Measurements from ENCODE around the gene C1orf167.
A peak's percentile ranks its signal among the peaks of the same experiment; 100 is the strongest.

Gene C1orf167

DNA sequence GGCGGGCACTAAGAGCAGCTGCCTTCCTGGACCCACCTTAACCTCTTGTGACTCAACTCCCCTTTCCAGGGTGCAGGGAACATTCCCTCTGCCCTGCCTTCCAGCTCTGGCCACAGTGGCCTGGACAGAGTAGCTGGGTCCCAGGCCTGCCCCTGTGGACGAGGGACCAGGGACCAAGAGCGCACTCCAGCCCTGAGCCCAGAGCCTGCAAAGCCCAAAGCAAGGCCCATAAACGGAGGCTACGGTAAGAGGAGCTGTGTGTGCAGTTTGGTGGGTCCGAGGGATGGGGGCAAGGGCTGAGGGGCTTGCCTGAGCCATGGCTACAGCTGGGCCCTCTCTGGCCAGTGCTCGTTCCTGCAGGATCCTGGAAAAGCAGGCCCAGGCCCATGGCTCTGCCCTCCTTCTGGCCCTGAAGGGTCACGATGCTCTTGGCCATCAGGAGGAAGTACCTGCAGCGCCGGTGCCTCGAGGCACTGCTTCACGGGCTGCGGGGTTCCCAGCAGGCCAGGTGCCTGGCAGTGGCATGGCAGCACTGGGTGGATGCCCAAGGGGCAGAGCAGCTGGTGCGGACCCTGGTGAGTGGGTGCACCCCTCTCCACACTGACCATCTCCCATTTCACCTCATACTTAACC lies 25.9 kb downstream of the C1orf167 start:
- no peak for DNase-seq

- DNase-seq = no peak
These were observed 26.6 kb downstream of the C1orf167 start for GRCh38 chr1:11788549-11789053.

DNA sequence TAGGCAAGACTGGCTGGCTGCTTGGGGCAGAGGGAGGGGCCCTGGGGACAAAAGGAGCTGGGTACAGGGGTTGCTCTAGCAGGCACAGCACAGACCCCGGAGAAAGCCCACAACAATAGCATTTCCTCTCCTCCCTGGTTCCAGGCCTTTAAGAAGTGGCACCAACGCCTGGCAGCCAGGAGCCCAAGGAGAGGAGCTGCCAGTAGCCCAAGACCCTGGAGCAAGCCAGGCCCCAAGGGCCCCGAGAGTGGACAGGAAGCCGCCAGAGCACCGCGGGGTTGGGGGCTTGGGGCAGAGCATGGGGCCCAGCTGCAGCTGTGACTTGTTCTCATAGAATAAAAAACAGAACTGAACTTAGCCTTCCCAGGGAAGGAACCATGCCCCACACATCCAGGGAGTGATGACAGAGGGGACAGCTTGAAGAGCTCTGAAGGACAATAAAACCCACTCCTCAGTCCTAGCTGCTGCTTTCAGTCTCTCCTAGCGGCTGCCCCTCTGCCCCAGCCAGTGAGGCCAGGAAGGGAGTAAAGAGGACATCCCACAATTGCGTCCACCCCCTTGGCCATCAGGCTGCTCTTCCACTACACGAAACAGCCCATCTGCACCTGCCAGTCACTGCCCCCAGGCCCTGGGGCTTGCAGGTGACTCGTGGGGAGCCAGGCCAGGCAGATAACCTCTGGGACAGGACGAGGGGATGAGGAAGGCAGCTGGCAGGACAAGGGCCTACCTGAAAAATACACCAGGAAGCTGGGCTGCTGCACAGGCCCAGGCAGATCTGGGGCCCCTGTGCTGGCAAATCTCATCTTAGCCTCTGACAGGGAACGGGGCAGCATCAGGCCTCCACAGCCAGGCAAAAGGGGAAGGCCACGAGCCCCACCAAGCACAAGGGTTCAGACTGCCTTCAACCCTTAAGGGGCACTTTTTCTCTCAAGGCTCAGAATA lies 27.4 kb downstream of the C1orf167 start:
- no peak for DNase-seq

GRCh38 chr1:11790101-11790879 lies 28.3 kb downstream of the C1orf167 start:
- no peak for DNase-seq

DNA sequence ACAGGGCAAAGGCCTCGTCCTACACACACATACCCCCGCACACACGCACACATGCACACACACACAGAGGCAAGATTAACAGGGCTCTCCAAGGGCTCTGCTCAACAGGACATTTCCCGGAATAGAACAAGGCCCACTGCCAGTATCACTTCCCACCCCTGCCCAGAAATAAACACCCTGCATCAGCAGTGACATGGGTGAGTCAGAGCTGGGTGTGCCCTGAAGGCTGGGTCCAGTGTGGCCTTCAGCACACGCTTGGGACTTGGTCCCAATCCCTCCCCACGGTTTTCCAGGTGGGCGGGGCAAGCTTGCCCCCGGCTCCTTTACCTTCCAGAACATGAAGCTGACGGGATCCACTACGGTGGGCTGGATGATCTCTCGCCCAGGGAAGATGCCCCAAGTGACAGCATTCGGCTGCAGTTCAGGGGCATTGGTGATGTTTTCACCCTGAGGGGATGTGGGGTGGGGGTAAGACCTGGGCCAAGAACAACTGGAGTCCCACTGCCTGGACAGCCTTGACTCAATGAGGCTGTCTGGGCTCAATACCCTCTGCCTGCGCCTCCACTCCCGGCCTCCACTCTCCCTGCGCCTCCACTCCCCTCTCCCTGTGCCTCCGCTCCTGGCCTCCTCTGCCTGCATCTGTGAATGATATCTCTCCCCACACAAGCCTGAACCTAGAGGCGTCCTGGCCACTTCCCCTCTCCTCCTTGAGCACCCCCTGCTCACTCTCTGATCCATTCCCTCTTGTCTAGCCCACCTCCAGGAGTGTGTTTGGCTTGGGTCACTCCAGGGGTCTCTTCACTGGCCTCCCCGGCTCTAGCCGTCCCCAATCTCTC lies 29.1 kb downstream of the C1orf167 start:
- peak; percentile 66 for DNase-seq

- no peak for DNase-seq
These were observed 30.1 kb downstream of the C1orf167 start for GRCh38 chr1:11792106-11792505.

GRCh38 chr1:11793819-11794218 lies 31.8 kb downstream of the C1orf167 start:
- no peak for DNase-seq

DNA sequence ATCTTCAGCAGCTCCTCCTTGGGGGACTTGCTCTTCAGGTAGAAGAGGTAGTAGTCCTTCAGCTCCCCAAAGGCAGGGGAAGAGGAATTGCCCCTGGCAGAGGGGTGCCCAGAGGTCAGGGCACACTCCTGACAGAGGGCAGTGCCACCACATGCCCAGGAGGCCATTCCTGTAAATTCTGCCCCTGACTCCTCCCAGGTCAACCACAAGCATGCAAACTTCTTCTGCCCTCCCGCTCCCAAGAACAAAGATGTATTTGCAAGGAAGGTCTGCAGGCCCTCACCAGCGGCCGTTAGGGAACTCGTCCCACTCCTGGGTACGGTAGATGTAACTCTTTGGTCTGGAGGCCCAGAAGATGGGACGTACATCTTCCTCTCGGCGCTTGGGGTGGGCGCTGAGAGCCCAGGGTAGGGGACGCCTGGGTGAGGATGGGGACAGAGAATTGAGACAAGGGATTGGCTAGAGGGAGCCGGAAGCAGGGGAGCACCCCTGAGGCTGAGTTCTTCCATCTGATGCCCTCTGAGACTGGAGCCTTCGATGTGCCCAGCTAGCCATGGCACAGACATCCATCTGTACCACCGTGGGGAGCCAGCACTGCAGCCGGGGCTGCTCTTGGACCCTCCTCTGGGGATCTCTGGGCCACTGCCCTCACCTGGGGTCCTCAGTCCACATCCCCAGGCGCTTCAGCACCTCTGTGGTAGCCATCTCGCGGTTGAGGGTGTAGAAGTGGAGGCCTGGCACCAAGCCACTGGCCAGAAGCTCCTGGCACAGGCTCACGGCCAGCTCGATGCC lies 32.6 kb downstream of the C1orf167 start:
- no peak for DNase-seq

GRCh38 chr1:11795238-11795890 lies 33.4 kb downstream of the C1orf167 start:
- DNase-seq = no peak

DNA sequence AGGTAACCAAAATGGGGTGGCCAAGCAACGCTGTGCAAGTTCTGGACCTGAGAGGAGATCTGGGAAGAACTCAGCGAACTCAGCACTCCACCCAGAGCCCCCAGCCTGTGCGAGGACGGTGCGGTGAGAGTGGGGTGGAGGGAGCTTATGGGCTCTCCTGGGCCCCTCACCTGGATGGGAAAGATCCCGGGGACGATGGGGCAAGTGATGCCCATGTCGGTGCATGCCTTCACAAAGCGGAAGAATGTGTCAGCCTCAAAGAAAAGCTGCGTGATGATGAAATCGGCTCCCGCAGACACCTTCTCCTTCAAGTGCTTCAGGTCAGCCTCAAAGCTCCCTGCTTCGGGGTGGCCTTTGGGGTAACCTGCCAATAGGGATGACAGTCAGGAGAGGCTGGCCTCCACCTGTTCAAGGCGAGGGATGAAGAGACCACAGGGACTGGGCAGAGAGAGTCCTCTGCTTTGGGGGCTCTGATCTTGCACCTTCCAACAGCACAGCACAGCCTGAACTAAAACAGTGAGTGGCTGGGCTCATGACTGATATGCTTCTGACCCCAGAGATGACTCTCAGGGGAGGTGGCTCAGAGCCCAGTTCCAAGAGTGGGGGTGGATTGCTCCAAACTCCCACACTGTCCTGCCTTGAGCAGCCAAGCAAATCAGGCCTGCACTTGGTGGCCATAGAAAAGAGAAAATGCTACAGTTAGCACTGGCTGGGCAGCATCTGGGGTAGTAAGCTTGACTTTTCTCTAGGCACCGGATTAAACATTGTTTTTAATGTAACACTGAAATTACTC lies 34.2 kb downstream of the C1orf167 start:
- peak; percentile 19 for DNase-seq

GRCh38 chr1:11797525-11798216 lies 35.7 kb downstream of the C1orf167 start:
- DNase-seq = no peak

- DNase-seq = no peak
These were observed 37.1 kb downstream of the C1orf167 start for GRCh38 chr1:11799099-11799498.

DNA sequence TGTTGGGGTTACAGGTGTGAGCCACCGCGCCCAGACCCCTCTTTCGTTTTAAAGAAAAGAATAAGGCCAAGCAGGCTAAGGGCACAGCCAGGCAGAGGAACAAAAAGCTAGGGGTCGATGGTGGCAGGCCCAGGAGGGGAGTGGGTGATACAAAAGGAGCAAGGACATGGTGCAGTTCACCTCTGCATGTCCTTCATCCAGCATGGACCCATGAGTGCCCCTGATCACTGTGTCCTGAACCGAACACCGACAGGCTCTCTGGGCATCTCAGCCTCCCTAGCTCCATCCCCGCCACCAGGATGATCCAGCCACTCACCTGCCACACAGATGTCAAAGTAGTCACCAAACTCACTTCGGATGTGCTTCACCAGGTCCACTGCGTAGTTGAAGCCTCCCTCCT lies 37.9 kb downstream of the C1orf167 start:
- DNase-seq = no peak

- DNase-seq = no peak
These were observed 38.4 kb downstream of the C1orf167 start for GRCh38 chr1:11800391-11800755.

DNA sequence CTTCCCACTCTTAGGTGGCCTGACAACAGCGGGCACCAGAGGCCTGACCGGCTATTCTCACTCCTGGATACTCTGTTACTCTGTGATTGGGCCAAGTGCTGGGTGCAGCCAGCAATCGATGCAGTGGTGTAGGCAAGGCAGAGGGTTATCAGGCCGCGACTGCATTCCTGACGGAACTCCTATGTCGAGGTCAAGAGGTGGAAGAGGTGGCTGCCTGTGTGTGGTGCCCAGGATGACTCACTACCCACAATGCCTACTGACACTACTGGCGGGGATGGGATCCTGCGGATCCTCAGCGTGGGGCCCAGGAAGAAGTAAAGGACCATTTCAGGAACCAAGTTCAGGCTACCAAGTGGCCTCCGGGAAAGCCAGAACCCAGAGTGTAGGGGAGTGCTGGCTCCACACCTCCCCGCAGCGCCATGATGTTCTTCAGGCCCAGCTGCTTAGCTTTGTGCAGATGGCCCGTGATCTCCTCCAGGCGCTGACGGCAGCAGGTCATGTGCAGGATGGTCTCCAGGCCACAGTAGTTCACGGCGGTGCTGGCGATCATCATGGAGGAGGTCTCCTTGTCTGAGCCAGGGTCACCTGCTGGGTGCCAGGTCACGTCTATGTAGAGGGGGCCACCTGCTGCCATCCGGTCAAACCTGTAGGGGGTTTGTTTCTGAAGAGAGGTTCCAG lies 38.9 kb downstream of the C1orf167 start:
- no peak for DNase-seq

- DNase-seq = no peak
These were observed 40.6 kb downstream of the C1orf167 start for GRCh38 chr1:11802616-11802972.

GRCh38 chr1:11802973-11803885 lies 41.2 kb downstream of the C1orf167 start:
- DNase-seq = peak; percentile 92

Data from fibroblast of skin of right biceps (primary cell).